CD14-positive monocyte (primary cell): ENCODE results near the gene TRPM6. TPM values are rescaled to one million over a fixed set of nuclear protein-coding genes. Genes with fewer than 3 reads are reported as not detected.

Experiments
- DNase-seq, 3 donors: peaks; one replicate each; pipeline ENCODE4 v3.0.0-alpha.2; 2011 to 2022
- H2AFZ ChIP-seq: 2 replicates; pipeline ENCODE4 v1.6.0; 2012; ENCODE audit warnings: mild to moderate bottlenecking, low read depth, low read length, inconsistent platforms; ENCODE audit not compliant: insufficient read depth, poor library complexity, severe bottlenecking
- H3K27ac ChIP-seq, 2 donors: 1 replicate in 1 of 2; 2 replicates in 1 of 2; pipeline ENCODE4 v1.5.1; 2012 to 2013; ENCODE audit warnings: low read length in 2 of 2, control low read depth in 1 of 2, inconsistent platforms in 1 of 2, low read depth in 1 of 2, mild to moderate bottlenecking in 1 of 2
- H3K27me3 ChIP-seq, 2 donors: one replicate each; pipeline versions ENCODE4 v1.6.0 to v1.6.1; 2011 to 2013; ENCODE audit warnings: low read length in 2 of 2; ENCODE audit not compliant: control insufficient read depth in 2 of 2, insufficient read depth in 2 of 2
- H3K36me3 ChIP-seq, 2 donors: replicated peaks in 1 of 2; 1 replicate in 1 of 2; 2 replicates in 1 of 2; pipeline versions ENCODE4 v1.5.1 to v1.6.1; 2012 to 2013; ENCODE audit warnings: low read length in 2 of 2, control low read depth in 1 of 2, inconsistent platforms in 1 of 2, mild to moderate bottlenecking in 1 of 2; ENCODE audit not compliant: insufficient read depth in 2 of 2, control insufficient read depth in 1 of 2
- H3K4me1 ChIP-seq, 2 donors: 1 replicate in 1 of 2; 2 replicates in 1 of 2; pipeline versions ENCODE4 v1.5.1 to v1.6.1; 2012 to 2013; ENCODE audit warnings: low read length in 2 of 2, control low read depth in 1 of 2, inconsistent platforms in 1 of 2, mild to moderate bottlenecking in 1 of 2, moderate library complexity in 1 of 2; ENCODE audit not compliant: insufficient read depth in 2 of 2, control insufficient read depth in 1 of 2
- H3K4me2 ChIP-seq: replicated peaks from 2 replicates; pipeline ENCODE3; 2012; ENCODE audit warnings: low read length, moderate library complexity, mild to moderate bottlenecking; ENCODE audit not compliant: poor library complexity, severe bottlenecking; ENCODE audit errors: extremely low read depth
- H3K4me3 ChIP-seq, 3 experiments: fragments of 200-600 bp in 1 of 3; sonication (generic) in 1 of 3; replicated peaks in 1 of 3; 1 replicate in 2 of 3; 2 replicates in 1 of 3; pipeline ENCODE4 v1.5.1; 2011 to 2013; ENCODE audit warnings: low read length in 3 of 3, mild to moderate bottlenecking in 3 of 3, control low read depth in 2 of 3, low read depth in 2 of 3, inconsistent platforms in 1 of 3, moderate library complexity in 1 of 3
- H3K79me2 ChIP-seq: 2 replicates; pipeline ENCODE4 v1.6.0; 2012; ENCODE audit warnings: mild to moderate bottlenecking, control low read depth, inconsistent platforms, low read length, moderate library complexity; ENCODE audit not compliant: insufficient read depth
- H3K9ac ChIP-seq: 2 replicates; pipeline ENCODE4 v1.6.0; 2017; ENCODE audit warnings: low read length, mild to moderate bottlenecking; ENCODE audit not compliant: insufficient read depth, poor library complexity, severe bottlenecking
- H3K9me3 ChIP-seq, 2 donors: replicated peaks in 1 of 2; 1 replicate in 1 of 2; 2 replicates in 1 of 2; pipeline versions ENCODE4 v1.5.1 to v1.6.1; 2012 to 2013; ENCODE audit warnings: low read length in 2 of 2, control low read depth in 1 of 2; ENCODE audit not compliant: control insufficient read depth in 1 of 2, insufficient read depth in 1 of 2
- H4K20me1 ChIP-seq: 2 replicates; pipeline ENCODE4 v1.6.0; 2012; ENCODE audit warnings: mild to moderate bottlenecking, low read length, control low read depth, moderate library complexity; ENCODE audit not compliant: insufficient read depth
- H3K27ac Mint-ChIP-seq, 7 donors: one replicate each; pipeline ENCODE4 v1.8.0; 2020; ENCODE audit warnings: mild to moderate bottlenecking in 7 of 7, mixed read lengths in 7 of 7, moderate library complexity in 6 of 7, inconsistent platforms in 2 of 7
- H3K27me3 Mint-ChIP-seq, 3 donors: one replicate each; pipeline ENCODE4 v1.8.0; 2021 to 2022; ENCODE audit warnings: low read depth in 3 of 3, mild to moderate bottlenecking in 3 of 3, mixed read lengths in 3 of 3, moderate library complexity in 3 of 3, inconsistent platforms in 1 of 3
- H3K36me3 Mint-ChIP-seq, 2 donors: one replicate each; pipeline ENCODE4 v1.8.0; 2020; ENCODE audit warnings: mixed read lengths in 2 of 2, inconsistent platforms in 1 of 2, mild to moderate bottlenecking in 1 of 2
- H3K4me1 Mint-ChIP-seq: one replicate; pipeline ENCODE4 v1.8.0; 2020; ENCODE audit warnings: mild to moderate bottlenecking, mixed read lengths
- H3K4me3 Mint-ChIP-seq, 2 donors: one replicate each; pipeline ENCODE4 v1.8.0; 2020; ENCODE audit warnings: mild to moderate bottlenecking in 2 of 2, mixed read lengths in 2 of 2, moderate library complexity in 1 of 2
- H3K9me3 Mint-ChIP-seq, 7 donors: one replicate each; pipeline ENCODE4 v1.8.0; 2020 to 2022; ENCODE audit warnings: mixed read lengths in 7 of 7, mild to moderate bottlenecking in 6 of 7, moderate library complexity in 6 of 7, inconsistent platforms in 2 of 7
- WGBS: methylation state at CpG from one replicate; pipeline ENCODE4 v1.1.5; 2013; ENCODE audit warnings: missing lambda C conversion rate; ENCODE audit not compliant: insufficient coverage; 5-methylcytosine and 5-hydroxymethylcytosine counted together
- intact Hi-C, 2 donors: fragments of 100-400 bp; cut with micrococcal nuclease; formaldehyde crosslinking; loops; one replicate each; pipeline versions ENCODE4 v1.15.0 to v1.15.1; 2023
- polyA plus RNA-seq, 3 donors: library from polyadenylated mRNA; depleted of rRNA in 1 of 3; unstranded in 2 of 3; stranded (reverse) in 1 of 3; fragments of 300-500 nt in 2 of 3; fragments of >200 nt in 1 of 3; fragmentation: Illumina TruSeq in 2 of 3; gene quantifications; 1 replicate in 2 of 3; 2 replicates in 1 of 3; pipeline ENCODE4 v1.2.3, GENCODE V29; 2012 to 2021
- TF ChIP-seq, protein P1 (sequence below): fragments of 200-600 bp; IDR thresholded peaks from one replicate; pipeline ENCODE4 v1.8.0; 2022; ENCODE audit warnings: antibody characterized with exemption, mild to moderate bottlenecking

TRPM6 gene
- polyA plus RNA-seq, 3 donors, result not detected

DNA sequence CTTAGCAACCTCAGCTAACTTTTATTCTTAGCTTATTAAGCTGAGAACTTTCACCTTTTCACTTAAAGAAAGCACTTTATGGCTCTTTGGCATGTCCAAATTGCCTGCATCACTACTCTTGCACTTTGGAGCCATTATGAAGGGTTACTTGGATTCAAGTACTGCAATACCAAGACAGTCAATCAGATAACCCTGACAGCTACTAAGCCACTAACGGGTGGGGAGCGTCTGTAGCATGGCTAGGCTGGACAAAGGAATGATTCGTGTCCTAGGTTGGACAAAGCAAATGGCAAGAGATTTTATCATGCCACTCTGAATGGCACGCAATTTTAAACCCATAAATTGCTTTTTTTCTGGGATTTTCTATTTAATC is 39.6 kb downstream of the TRPM6 start:
- intact Hi-C loops, result no loop called here
- Histone ChIP-seq H2AFZ (no peak overlapping the region), H3K79me2 (no peaks in the 10 kb centered on the region), H3K27ac (no peak overlapping the region), H3K9me3 (peaks cover 0 to 9% of the 10 kb centered on the region in 2 donors), H3K9ac (no peak overlapping the region), H3K36me3 (no peaks in the 10 kb centered on the region), H3K27me3 (no peaks in the 10 kb centered on the region), H3K4me1 (no peaks in the 10 kb centered on the region), H4K20me1 (no peaks in the 10 kb centered on the region), H3K4me2 (no peak overlapping the region), H3K4me3 (no peak overlapping the region)
- DNase-seq, result no peak
- Mint-ChIP-seq H3K27ac (peak overlapping the region in 1 of 7 donors; percentile 68), H3K4me1 (no peaks in the 10 kb centered on the region), H3K9me3 (peaks cover 6 to 17% (median 15%) of the 10 kb centered on the region in 7 donors), H3K4me3 (no peak overlapping the region), H3K36me3 (no peaks in the 10 kb centered on the region), H3K27me3 (peaks cover 0 to 2% (median 0%) of the 10 kb centered on the region in 3 donors)
- 100% methylated on average over 4 of the region's 4 CpGs for WGBS
- TF ChIP-seq, protein P1, sequence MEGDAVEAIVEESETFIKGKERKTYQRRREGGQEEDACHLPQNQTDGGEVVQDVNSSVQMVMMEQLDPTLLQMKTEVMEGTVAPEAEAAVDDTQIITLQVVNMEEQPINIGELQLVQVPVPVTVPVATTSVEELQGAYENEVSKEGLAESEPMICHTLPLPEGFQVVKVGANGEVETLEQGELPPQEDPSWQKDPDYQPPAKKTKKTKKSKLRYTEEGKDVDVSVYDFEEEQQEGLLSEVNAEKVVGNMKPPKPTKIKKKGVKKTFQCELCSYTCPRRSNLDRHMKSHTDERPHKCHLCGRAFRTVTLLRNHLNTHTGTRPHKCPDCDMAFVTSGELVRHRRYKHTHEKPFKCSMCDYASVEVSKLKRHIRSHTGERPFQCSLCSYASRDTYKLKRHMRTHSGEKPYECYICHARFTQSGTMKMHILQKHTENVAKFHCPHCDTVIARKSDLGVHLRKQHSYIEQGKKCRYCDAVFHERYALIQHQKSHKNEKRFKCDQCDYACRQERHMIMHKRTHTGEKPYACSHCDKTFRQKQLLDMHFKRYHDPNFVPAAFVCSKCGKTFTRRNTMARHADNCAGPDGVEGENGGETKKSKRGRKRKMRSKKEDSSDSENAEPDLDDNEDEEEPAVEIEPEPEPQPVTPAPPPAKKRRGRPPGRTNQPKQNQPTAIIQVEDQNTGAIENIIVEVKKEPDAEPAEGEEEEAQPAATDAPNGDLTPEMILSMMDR, result no peak

DNA sequence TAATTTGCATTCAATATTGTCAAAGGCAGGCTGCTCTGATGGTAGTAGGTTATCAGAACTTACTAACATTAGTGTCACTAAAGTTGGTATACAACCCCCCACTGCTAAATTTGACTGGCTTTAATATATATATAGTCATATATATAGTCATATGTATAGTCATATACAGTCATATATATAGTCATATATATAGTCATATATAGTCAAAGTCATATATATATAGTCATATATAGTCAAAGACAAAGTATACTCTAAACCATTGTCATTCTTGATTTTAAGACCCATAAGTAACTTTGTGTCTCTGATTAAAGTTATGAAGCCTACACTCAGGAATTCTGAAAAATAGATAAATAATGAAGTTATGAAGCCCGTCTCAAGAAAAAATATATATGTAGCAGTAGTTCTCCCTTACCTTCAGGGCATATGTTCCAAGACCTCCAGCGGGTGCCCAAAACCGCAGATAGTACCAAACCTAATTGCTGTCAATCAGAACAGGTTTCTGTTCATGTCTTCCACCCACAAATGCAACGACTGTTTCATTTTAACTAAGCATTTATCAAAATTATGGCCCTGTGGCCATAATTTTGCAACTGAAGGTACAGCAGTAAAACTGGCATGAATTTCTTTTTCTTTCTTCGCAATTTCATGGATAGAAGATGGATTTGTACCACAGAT is 40.1 kb downstream of the TRPM6 start:
- 94% methylated on average over 3 of the region's 5 CpGs for WGBS
- intact Hi-C loops, result no loop called here

More for the DNA sequence above, 40.1 kb downstream of the TRPM6 start:
- Histone ChIP-seq H3K9me3 (peaks cover 0 to 9% of the 10 kb centered on the region in 2 donors), H3K36me3 (no peaks in the 10 kb centered on the region), H2AFZ (no peak overlapping the region), H3K4me1 (no peaks in the 10 kb centered on the region), H3K9ac (no peak overlapping the region), H3K4me2 (no peak overlapping the region), H4K20me1 (no peaks in the 10 kb centered on the region), H3K79me2 (no peaks in the 10 kb centered on the region), H3K4me3 (no peak overlapping the region), H3K27ac (no peak overlapping the region), H3K27me3 (no peaks in the 10 kb centered on the region)
- Mint-ChIP-seq H3K27me3 (peaks cover 0 to 2% (median 0%) of the 10 kb centered on the region in 3 donors), H3K4me1 (no peaks in the 10 kb centered on the region), H3K27ac (no peak overlapping the region), H3K36me3 (no peaks in the 10 kb centered on the region), H3K9me3 (peaks cover 3 to 12% (median 10%) of the 10 kb centered on the region in 7 donors), H3K4me3 (no peak overlapping the region)
- TF ChIP-seq, protein P1, result no peak
- DNase-seq, result no peak
